Activated CD8-positive, alpha-beta memory T cell treated with anti-CD3 and anti-CD28 coated beads, Interleukin-2, amount 50 U/mL, for 48 hours (primary cell): ENCODE data around the gene TRIM44.
"Not testable (repeated sequence)": the region's sequence is repeated elsewhere in the genome, so short reads cannot be mapped to it uniquely, and the experiment has no call there.

Experiments
- DNase-seq: peaks from one replicate; pipeline ENCODE4 v3.0.0-alpha.2; 2020

The TRIM44 gene

DNA sequence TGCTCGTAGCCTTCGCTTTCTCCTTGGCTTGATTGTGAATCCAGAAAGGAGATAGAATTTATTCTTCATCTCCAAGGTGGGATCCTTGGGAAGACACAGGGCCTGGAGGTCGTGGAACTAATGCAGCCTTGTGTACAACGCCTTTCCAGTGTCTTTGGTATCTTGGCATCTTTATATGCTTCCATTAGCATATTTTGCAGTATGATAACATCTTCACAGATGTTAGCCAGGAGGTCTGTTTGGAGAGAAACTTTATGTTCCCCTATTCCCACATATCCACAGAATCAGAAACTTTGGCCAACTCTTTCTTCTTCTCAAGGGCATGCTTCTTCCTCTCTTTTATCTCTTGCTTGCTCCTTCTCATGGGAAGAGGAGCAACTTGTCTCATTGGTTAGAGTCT, 101.2 kb downstream of the TRIM44 start:
- DNase-seq, result no peak

DNA sequence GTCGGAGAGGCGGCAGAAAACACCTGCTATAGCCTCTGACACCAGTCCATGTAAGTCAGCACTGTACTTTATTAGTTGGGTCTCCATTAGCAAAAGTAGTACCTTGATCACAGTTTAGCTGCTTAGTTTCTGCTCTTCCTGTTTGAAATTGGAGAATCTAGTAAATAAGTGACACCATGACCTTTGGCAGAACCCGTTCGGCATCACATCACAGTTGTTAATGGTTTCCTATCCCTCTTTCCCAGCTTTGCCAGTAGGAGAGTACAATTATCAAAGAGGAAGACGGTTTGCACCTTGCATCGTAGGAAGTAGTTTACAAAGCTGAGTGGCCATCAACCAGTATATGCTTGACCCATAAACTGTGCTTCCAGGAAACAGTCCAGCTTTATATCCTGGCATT, 101.8 kb downstream of the TRIM44 start:
- DNase-seq, result no peak

DNA sequence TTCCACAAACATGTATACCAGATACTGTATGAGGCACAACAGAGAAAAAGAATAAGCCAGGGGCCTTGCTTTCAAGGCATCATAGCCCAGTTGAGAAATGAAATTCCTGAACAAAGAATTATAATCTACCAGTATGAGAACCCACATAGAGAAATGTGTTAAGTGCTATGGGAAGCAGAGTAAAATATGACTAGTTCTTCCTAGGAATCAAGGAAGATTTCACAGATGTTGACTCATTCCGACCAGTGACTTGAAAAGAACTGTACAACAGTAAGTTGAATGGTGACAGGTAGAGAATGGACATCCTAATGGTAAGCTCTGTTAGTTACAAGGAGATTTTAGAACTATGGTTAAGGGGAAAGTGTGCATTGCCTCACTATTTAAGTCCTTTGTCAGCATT, 102.6 kb downstream of the TRIM44 start:
- DNase-seq, result no peak

DNA sequence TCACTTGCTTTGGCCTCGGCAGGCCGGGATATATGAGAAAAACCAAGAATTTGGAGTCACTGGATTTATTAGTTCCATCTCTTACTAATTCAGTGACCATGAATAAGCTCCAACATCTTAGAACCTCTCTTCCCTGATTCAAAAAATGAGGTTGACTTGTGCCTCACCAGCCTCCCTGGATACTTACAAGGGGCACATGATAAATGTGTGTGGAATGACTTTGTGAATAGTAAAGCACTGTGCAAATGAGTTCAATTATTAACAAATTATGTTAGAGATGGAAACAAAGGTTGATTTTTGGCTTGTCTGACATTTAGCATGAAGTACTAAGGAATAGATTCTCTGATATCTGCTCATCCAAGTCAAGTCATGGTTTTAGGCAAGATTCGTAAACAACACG, 104.1 kb downstream of the TRIM44 start:
- no peak for DNase-seq

DNA sequence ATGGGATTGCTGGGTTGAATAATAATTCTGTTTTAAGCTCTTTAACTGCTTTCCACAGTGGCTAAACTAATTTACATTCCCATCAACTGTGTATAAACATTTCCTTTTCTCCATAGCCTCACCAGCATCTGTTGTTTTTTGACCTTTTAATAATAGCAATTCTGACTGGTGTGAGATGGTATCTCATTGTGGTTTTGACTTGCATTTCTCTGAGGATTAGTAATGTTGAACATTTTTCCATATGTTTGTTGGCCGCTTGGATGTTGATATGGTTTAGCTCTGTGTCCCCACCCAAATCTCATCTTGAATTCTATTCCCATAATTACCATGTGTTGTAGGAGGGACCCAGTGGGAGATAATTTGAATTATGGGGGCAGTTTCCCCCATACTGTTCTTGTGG, 107.8 kb downstream of the TRIM44 start:
- not testable (repeated sequence) for DNase-seq

DNA sequence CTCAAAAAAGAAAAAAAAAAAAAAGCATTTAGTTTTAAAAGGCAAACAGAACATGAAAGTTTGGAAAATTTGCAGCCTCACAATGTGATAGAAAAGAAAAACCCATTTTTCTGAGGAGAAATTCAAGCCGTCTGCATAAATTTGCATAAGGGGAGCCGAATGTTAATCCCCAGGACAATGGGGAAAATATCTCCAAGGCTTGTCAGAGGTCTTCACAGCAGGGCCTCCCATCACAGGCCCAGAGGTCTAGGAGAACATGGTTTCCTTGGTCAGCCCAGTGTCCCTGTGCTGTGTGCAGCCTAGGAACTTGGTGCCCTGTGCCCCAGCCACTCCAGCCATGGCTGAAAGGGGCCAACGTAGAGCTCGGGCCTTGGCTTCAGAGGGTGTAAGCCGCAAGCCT, 109.1 kb downstream of the TRIM44 start:
- DNase-seq, result no peak

DNA sequence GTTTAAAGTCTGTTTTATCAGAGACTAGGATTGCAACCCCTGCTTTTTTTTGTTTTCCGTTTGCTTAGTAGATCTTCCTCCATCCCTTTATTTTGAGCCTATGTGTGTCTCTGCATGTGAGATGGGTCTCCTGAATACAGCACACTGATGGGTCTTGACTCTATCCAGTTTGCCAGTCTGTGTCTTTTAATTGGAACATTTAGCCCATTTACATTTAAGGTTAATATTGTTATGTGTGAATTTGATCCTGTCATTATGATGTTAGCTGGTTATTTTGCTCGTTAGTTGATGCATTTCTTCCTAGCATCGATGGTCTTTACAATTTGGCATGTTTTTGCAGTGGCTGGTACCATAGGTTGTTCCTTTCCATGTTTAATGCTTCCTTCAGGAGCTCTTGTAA, 114.7 kb downstream of the TRIM44 start:
- DNase-seq, result not testable (repeated sequence)

DNA sequence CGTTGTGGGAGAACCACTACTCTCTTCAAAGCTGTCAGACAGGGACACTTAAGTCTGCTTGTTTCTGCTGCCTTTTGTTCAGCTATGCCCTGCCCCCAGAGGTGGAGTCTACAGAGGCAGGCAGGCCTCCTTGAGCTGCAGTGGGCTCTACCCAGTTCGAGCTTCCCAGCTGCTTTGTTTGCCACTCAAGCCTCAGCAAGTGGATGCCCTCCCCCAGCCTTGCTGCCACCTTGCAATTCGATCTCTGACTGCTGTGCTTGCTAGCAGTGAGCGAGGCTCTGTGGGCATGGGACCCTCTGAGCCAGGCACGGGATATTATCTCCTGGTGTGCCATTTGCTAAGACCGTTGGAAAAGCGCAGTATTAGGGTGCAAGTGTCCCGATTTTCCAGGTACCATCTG, 116.4 kb downstream of the TRIM44 start:
- not testable (repeated sequence) for DNase-seq

DNA sequence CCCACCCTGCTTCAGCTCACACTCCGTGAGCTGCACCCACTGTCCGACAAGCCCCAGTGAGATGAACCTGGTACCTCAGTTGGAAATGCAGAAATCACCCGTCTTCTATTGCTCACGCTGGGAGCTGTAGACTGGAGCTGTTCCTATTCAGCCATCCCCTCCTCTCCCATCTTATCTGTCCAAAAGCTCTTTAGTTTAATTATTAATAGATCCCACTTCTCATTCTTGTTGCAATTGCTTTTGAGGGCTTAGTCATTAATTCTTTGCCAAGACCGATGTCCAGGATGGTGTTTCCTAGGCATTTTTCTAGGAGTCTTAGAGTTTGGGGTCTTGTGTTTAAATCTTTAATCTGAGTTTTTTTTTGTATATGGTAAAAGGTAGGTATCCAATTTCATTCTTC, 116.8 kb downstream of the TRIM44 start:
- no peak for DNase-seq

DNA sequence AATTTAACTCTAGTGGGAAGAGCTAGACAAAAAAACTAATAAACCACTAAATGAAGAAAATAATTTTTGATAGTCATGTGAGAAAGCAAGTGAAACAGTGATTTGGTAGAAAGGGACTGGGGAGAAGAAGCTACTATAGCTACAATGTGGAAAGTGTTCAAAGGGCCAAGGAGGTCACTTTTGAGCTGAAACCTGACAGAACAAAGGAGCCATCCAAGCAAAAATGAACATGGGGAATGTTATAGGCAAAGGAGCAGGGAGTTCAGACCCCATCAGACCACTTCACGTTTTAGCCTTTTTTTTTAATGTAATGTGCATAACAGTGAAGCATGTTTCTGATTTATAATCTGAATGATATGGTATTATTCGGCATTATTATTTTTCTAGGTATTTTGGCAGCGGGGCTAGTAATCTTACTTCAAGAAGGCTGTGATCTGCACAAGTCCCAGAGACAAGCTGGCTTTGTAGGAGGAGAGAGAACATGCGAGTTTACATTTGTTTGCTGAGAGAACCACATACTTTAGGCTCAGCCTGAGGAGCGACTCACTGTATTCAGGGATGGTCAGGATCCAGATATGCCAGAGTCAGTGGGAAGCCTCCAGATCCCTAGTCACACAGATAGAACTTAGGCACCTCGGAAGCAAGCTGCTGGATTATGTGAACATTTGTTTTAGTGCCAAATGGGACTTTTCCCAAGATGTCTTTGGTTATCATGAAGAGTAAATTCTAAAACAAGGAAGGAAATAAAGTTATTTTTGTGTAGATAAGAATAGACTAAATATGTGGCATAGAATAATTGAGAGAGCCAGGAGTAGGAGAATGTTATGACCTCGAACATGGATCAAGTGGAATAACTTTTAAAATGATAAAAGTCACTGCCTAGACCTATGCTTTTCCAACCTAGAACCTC, 118.6 kb downstream of the TRIM44 start:
- no peak for DNase-seq

DNA sequence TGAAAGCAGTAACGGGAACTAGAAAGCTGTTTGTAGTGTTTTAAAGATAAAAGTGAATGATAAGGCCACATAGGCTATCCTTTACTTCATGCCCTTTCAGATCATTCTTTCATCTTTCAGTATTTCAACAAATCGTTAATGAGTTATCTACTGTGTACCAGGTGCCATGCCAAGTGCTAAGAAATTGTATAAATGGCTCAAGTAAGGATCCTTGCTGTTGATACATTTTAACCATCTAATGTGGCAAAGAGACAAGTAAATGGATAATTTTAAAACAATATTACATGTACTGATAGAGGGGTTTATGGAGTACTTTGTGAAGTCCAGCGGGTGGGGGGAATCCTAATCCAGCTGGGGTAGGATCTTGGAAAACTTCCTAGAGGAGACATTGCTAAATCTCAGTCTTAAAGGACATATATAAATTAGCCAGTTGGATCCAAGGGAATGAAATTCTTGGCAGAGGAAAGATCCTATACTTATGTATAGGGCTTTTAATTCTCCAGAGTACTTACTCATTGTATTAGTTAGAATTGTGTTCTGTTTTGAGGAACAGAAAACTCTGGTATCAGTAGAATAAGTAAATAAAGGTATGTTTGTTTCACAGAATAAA, 119.4 kb downstream of the TRIM44 start:
- DNase-seq, result no peak

DNA sequence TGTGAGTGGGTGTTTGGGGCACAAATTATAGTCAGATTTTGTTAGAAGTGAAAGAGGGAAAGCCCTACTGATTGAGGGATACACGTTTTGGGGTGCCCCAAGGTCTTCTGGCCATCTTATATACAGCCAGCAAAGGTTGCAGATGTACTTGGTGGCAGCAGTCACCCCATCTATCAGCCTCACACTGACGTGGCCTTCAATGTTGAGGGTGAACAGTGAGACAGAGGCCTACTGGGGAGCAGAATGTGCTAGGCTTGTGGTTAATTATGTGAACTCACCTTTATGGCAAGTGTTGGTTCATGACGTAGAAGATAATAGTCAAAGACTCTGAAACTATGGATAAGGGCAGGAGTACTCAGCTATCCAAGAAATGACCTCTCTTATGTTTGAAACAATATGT, 121.2 kb downstream of the TRIM44 start:
- no peak for DNase-seq

DNA sequence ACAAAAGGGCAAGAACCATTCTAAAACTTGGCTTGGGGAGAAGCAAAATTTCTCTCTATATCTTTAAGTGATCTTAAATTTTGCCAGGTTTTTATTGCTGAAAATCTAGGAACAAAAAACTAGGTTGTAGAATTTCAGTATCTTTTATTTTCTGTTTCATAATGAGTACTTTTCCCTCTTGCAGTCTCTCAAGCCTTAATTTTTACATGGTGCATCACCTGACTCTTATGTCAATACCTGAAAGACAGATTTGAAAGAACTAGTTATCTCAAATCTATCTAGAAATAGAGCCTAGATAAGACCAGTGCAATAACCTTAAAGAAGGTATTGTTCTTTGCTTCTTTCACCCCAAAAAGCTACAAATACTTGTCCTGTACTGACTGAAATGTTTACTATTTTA, 122.1 kb downstream of the TRIM44 start:
- no peak for DNase-seq

DNA sequence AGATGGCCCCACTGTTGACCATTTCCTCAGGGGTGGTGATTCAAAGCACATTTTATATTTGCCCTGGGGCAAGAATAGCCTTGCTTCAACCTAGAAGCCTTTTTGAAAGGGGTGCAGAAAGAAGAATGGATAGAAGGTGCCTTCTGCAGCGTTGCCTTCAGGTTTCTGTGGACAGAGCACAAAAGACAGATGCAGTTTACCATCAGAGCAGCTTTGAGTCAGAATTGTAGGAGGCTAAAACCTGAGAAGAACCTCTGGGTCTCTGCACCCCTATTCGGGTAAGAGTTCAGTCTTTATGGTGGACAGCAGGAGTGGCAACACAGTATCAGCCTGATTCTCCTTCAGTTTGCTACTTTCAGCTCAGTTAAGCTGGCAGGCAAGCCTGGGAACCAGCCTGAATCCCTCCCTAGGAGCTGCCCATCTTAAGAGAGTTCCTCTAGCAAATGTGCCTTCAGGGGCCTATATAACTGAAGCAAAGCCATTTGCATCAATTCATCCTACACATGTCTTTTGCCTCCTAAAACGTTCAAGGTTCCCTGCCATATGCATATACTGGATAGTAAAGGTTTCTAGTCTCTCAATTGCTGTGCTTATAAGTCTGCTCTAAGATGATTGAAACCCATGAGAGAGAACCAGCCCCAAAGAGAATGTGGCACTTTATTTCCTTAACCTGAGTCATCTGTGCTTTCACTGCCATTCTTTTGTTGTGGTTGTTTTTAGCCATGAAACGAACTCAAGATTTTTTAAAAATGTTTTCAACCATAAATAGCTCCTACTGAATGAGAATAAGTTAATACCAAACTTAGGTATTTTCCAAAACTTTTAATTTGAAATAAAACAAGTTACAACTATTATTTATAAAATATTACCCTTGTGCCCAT, 123.0 kb downstream of the TRIM44 start:
- DNase-seq, result no peak

DNA sequence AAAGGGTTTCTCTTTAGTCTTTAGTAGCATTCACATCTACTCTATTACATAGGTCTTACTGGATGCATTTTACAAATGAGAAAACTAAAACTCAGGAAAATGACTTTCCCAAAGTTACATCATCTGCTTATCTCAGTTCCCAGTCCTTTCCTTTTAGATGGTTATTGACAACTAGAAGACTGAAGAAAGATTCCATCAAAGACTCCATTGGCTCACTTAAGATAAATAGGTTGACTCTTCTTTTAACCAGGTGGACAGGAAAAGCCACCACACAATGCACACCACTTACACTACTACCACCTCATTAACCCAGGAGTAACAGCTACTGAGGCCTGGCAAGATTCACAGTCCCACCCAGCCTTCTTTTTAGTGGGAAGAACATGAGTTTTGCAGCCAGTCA, 123.6 kb downstream of the TRIM44 start:
- DNase-seq, result no peak

DNA sequence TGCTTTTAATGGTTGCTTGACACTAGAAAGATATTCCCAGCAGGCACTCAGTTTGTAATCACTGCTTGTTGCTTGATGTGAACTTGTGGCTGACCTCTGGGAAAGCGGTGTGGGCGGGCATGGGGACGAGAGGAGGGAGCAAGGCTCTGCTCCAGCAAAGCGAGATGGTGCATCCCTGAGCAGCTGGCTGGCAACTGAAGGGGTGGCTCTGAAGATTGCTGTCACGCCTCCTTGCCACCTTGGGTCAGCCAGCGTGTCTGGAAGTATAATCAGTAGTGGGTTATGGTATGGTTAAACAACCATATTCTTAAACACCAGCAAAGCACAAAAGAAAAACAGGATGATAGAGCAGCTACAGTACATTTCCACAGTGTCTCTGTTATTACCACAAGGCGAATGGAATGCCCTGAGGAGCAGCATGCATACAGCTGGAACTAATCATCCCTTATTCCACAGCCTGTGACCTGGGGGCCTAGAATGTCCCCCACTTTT, 124.5 kb downstream of the TRIM44 start:
- DNase-seq, result no peak

DNA sequence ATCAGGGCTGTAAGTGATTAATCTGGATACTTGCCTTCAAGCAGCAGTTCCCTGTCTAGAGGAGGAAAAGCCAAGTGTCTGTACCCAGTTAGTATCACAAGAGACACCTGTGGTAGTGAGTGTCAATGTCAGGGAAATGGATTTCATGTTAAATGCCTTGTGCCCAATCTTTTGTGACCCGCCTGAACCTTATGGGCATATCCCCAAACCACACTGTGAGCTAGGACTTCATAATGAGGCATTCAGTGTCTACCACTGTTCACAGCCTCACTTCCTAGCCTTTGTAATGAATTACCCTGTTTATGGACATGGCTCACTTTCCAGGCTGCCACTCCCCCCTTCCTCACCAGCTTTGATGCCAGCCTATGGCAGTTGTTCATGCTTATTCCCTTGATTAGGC, 125.1 kb downstream of the TRIM44 start:
- no peak for DNase-seq

DNA sequence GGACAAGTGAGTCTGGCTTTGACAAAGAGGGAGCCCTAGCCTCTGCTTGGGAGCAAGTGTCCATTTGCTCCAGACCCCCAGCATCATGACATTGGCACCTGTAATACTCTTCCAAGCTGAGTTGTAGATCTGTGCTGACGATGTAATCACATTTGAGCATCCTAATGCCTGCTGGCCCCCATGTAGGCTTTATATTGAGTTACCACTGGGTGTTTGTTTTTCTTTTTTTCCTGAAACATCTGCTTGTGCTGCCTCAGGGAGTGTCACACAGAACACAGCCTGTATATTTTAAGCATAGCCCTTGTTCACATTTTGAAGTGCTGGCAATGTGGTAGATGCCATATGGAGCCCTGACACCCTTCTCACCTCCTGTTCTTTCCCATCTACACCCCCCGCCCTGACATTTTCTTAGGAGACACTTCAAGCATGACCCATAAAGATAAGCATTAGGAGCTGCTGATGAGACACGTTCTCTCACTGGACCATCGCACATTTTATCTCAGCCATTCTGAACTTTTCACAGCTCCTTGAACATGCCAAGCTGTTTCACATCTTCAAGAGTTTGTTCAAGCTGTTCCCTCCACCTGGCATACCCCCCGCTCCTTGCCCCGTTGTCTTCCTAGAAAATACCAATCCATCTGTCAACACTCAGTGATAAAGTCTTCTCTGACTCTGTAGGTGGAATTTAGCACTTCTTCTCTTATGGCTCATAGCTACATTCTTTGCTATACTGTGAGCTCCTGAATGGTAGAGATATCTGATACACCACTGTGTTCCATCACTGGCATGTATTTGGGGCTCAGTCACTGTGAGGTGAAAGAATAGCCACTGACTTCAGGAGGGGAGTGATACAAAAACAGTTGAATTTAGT, 128.7 kb downstream of the TRIM44 start:
- no peak for DNase-seq

DNA sequence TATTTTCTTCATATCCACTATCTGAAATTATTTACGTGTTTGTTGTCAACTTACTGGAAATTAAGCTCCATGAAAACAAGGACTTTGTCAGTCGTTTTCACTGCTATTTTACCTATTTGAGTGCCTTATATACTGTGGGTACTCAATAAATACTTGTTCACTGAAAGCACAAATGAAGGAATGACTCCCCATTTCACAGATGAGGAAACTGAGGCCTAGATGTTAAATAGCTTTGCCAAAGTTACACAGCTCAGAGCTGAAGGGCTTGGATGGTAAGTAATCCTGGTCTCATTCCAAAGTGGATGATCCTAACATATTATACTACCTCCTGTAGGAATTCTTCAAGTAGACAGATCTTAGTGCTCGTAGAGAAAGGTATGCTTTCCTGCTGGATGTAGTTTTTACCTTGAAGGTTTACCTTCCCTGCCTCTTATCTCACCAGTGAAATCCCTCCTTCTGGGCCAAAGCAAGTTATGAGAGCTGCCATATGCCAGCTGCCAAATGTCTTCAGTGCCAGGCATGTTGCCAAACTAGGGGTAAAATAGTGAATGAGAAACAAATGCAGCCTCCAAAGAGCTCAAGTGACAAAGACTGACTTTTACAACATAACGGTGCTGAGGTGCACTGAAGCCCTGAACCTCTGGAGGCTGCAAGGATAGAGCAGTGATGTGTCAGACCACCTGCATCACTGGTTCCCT, 129.7 kb downstream of the TRIM44 start:
- no peak for DNase-seq

DNA sequence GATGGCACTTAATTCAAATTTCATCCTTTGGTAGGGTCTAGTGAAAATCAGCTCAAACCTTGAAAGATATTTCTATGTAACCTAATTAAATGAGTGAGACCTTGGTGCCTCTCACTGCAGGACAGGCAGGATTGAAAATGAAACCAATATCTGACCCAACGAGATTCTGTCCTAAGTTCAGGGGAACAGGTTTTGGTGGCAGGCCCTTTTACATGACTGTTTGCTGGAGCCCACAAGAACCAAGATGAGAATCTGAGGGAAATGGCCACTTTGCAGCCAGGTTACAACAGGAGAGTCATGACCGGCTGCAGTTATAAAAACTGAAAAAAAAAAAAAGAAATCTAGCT, 130.2 kb downstream of the TRIM44 start:
- DNase-seq, result no peak

DNA sequence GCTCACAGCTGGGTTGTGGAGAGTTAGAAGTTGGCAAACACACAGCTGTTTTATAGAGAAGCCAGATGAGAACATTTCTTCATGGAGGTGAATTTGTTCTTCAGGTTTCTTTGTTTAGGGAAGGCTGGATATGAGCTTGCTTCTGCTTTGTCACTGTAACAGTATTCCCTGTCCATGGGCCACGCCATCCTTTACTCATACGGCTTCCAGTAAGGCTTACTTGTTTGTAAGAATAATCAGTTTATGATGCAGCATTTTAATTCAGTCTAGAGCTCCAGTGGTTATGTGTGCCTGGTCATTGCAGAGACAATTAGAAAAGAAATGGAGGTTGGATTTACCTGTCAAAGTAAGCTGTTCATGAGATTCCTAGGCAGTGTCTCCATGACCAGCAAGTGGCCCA, 131.8 kb downstream of the TRIM44 start:
- DNase-seq, result no peak

DNA sequence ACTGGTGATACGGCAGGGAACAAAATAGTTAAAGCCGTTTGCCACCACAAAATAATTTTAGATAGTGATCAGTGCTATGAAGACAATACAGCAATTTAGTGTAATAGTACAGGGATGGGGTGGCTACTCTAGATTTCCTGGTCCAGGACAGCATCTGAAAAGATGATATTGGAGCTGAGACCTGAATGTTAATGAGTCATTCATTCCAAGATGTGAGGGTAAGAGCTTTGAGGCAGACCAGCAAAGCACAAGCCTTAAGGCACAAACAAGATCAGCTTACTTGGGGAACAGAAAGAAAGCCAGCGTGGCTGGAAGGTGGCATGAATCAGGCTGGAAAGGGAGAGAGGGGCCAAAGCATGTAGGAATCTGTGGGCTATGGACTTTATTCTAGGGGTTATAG, 132.3 kb downstream of the TRIM44 start:
- no peak for DNase-seq
